GM23338 (cell line): ENCODE results near the gene DYNLT2B.

ENCODE experiments used
- EZH2 ChIP-seq: fragments of 200-600 bp; sonication (generic); IDR thresholded peaks from one replicate; pipeline ENCODE4 v1.8.0; 2017; ENCODE audit warnings: antibody characterized with exemption, mild to moderate bottlenecking, low read depth; ENCODE audit not compliant: unreplicated experiment
- EZH2phosphoT487 ChIP-seq: fragments of 200-600 bp; sonication (generic); IDR thresholded peaks from one replicate; pipeline ENCODE4 v1.8.1; 2018; ENCODE audit warnings: antibody characterized with exemption; ENCODE audit not compliant: unreplicated experiment
- TF ChIP-seq, protein P1 (sequence below), 2 experiments: fragments of 200-600 bp in 1 of 2; sonication (generic) in 1 of 2; conservative IDR thresholded peaks; 2 replicates each; pipeline versions ENCODE4 v1.5.1 to v1.6.1; 2016 to 2017; ENCODE audit warnings: antibody characterized with exemption in 2 of 2, low read depth in 2 of 2, mild to moderate bottlenecking in 2 of 2, moderate library complexity in 1 of 2

DNA sequence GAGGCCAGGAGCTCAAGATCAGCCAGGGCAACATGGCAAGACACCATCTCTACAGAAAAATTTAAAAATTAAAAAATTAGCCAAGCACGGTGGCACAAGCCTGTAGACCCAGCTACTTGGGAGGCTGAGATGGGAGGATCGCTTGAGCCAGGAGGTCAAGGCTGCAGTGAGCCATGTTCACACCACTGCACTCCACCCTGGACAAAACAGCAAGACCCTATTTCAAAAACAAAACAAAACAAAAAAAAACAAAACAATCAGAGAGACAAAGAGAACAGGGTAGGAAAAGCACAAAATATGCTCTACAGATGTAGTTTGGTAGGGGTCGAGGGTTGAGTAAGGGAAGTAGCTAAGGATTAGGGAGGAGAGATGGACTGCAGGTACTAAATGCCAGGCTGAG lies 3.4 kb downstream of the DYNLT2B start:
- TF ChIP-seq, protein P1, sequence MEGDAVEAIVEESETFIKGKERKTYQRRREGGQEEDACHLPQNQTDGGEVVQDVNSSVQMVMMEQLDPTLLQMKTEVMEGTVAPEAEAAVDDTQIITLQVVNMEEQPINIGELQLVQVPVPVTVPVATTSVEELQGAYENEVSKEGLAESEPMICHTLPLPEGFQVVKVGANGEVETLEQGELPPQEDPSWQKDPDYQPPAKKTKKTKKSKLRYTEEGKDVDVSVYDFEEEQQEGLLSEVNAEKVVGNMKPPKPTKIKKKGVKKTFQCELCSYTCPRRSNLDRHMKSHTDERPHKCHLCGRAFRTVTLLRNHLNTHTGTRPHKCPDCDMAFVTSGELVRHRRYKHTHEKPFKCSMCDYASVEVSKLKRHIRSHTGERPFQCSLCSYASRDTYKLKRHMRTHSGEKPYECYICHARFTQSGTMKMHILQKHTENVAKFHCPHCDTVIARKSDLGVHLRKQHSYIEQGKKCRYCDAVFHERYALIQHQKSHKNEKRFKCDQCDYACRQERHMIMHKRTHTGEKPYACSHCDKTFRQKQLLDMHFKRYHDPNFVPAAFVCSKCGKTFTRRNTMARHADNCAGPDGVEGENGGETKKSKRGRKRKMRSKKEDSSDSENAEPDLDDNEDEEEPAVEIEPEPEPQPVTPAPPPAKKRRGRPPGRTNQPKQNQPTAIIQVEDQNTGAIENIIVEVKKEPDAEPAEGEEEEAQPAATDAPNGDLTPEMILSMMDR (conservative IDR thresholded peaks at IDR 0.05; ENCODE audit: low read depth in 2 of 2), result no peak
- TF ChIP-seq EZH2, result no peak
- no peak for TF ChIP-seq EZH2phosphoT487
